Breast epithelium (tissue), 4 donors: Measurements from ENCODE around the gene TPI1. TPM values are rescaled to one million over a fixed set of nuclear protein-coding genes. Genes with fewer than 3 reads are reported as not detected.

Source experiments
- DNase-seq, 2 donors: peaks; one replicate each; pipeline ENCODE4 v3.0.0-alpha.2; 2019; ENCODE audit warnings: low spot score in 2 of 2
- H3K27ac ChIP-seq, 2 donors: fragments of 200-600 bp; sonication (generic) in 1 of 2; one replicate each; pipeline ENCODE4 v1.5.1; 2016 to 2019; ENCODE audit warnings: mild to moderate bottlenecking in 1 of 2
- H3K27me3 ChIP-seq, 2 donors: fragments of 200-600 bp; sonication (generic) in 1 of 2; one replicate each; pipeline versions ENCODE4 v1.5.1 to v1.6.0; 2017 to 2019; ENCODE audit warnings: control low read depth in 1 of 2, mild to moderate bottlenecking in 1 of 2
- H3K36me3 ChIP-seq: fragments of 200-600 bp; one replicate; pipeline ENCODE4 v1.5.1; 2019
- H3K4me1 ChIP-seq, 2 donors: fragments of 200-600 bp; sonication (generic); one replicate each; pipeline ENCODE4 v1.5.1; 2016 to 2019; ENCODE audit warnings: control low read depth in 1 of 2
- H3K4me3 ChIP-seq, 3 donors: fragments of 200-600 bp; sonication (generic); 1 replicate in 2 of 3; 2 replicates in 1 of 3; pipeline ENCODE4 v1.5.1; 2016 to 2019; ENCODE audit warnings: mild to moderate bottlenecking in 3 of 3, moderate library complexity in 2 of 3
- H3K9me3 ChIP-seq, 2 donors: fragments of 200-600 bp; sonication (generic) in 1 of 2; one replicate each; pipeline ENCODE4 v1.5.1; 2016 to 2019; ENCODE audit warnings: control low read depth in 1 of 2
- POLR2A ChIP-seq: fragments of 450-650 bp; IDR thresholded peaks from one replicate; pipeline ENCODE4 v1.6.1; 2016; ENCODE audit warnings: antibody characterized with exemption, mild to moderate bottlenecking, moderate library complexity
- POLR2AphosphoS5 ChIP-seq, 3 donors: sonication (generic); formaldehyde crosslinking; IDR thresholded peaks; one replicate each; pipeline ENCODE4 v1.6.1; 2017; ENCODE audit warnings: antibody characterized with exemption in 3 of 3
- intact Hi-C: fragments of 100-400 bp; cut with DNase I; formaldehyde crosslinking; loops from one replicate; pipeline ENCODE4 v1.15.1; 2023; ENCODE audit warnings: low total_unique reads
- total RNA-seq, 3 donors: library from RNA; depleted of rRNA; stranded (reverse); fragments of >200 nt; gene quantifications; one replicate each; pipeline ENCODE4 v1.1.0, GENCODE V29; 2016
- TF ChIP-seq, protein P1 (sequence below), 3 donors: fragments of 450-650 bp; IDR thresholded peaks; one replicate each; pipeline ENCODE4 v1.5.1; 2016 to 2017; ENCODE audit warnings: antibody characterized with exemption in 3 of 3, mild to moderate bottlenecking in 3 of 3, moderate library complexity in 3 of 3

The TPI1 gene
- total RNA-seq, 3 donors from 2014 or later, result 297 to 386 (median 351) TPM

DNA sequence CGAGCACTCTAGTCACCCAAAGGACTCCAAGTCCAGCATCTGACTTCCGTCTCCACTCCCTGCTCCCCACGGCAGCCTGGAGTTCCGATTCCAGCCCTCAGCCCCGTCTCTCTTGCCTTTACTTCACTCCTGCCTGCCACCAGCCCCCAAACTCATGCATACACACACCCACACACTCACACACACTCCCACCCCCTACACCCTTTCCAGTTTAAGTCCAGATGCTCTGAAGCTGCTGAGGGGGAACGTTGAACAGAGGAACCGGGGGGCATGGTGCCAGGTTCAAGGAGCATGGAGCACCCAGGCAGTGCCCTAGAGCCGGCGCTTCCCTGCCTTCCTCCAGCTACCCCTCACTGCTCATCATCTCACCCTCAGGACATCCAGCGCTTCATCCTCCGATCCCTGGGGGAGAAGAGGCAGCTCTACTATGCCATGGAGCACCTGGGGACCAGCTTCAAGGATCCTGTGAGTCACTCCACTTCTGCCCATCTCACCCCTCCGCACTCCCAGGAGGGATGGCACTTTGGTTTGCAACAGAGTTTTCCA, 35.8 kb upstream of the TPI1 start:
- H3K27me3 ChIP-seq, result no peaks in the 10 kb centered on the region
- no peak for DNase-seq
- TF ChIP-seq, protein P1, sequence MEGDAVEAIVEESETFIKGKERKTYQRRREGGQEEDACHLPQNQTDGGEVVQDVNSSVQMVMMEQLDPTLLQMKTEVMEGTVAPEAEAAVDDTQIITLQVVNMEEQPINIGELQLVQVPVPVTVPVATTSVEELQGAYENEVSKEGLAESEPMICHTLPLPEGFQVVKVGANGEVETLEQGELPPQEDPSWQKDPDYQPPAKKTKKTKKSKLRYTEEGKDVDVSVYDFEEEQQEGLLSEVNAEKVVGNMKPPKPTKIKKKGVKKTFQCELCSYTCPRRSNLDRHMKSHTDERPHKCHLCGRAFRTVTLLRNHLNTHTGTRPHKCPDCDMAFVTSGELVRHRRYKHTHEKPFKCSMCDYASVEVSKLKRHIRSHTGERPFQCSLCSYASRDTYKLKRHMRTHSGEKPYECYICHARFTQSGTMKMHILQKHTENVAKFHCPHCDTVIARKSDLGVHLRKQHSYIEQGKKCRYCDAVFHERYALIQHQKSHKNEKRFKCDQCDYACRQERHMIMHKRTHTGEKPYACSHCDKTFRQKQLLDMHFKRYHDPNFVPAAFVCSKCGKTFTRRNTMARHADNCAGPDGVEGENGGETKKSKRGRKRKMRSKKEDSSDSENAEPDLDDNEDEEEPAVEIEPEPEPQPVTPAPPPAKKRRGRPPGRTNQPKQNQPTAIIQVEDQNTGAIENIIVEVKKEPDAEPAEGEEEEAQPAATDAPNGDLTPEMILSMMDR (IDR thresholded peaks at IDR 0.05), result no peak
- no peak for TF ChIP-seq POLR2A
- TF ChIP-seq POLR2AphosphoS5 (IDR thresholded peaks at IDR 0.05), result no peak
- H3K27ac ChIP-seq, result no peak overlapping the region
- no peaks in the 10 kb centered on the region for H3K36me3 ChIP-seq
- no peak overlapping the region for H3K4me3 ChIP-seq
- no peaks in the 10 kb centered on the region for H3K9me3 ChIP-seq
- intact Hi-C loops, result no loop called here
- H3K4me1 ChIP-seq, result peaks cover 0 to 10% of the 10 kb centered on the region in 2 donors

DNA sequence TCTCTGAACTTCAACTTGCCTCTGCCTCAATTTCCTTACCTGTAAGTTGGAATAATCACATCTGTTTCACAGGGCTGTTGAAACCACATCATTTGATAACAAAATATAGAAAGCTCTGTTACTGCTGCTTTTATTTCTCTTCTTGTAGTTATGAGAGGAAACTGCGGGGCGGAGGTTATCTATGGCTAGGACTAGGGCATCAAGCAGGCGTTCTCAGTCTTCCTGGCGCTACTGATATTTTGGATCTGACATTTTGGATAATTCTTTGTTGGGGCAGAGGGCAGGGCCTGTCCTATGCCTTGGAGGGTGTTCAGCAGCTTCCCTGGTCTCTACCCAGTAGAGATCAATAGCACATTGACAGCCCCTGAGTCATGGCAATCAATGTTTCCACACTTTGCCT, 35.2 kb upstream of the TPI1 start:
- Histone ChIP-seq H3K36me3 (no peaks in the 10 kb centered on the region), H3K27ac (no peak overlapping the region), H3K9me3 (no peaks in the 10 kb centered on the region), H3K4me3 (no peak overlapping the region), H3K27me3 (no peaks in the 10 kb centered on the region), H3K4me1 (peaks cover 0 to 8% of the 10 kb centered on the region in 2 donors)
- no peak for TF ChIP-seq POLR2AphosphoS5 (IDR thresholded peaks at IDR 0.05)
- TF ChIP-seq, protein P1 (IDR thresholded peaks at IDR 0.05), result no peak
- no peak for TF ChIP-seq POLR2A
- DNase-seq, result no peak
- intact Hi-C loops, result no loop called here

DNA sequence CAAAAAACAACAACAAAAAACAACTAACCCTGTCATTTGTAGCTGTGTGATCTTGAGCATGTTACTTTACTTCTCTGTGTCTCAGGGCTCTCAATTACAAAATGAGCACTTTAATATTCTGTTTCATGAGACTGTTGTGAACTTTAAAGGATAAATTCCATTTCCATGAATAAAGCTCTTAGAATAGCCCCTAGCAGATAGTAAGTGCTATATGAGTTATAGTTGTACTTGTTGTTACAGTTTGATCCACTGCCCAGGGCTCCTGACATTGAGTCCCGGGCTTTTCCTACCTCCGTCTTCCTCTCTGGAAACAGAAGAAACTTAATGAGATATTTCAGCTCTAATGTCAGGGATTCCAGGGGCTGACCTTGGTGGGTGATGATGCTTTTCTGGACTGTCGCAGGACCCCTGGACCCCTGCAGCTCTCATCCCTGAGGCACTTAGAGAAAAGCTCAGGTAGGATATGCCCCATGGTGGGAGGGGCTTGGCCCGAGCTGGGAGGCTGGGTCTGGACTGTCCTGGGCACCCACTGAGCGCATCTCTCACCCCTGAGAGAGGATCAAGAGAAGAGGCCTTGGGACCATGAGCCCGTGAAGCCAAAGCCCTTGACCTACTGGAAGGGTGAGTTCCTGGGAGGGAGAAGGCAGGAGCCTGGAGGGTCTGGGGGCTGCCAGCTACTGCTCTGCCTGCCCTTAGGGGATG, 34.0 kb upstream of the TPI1 start:
- Histone ChIP-seq H3K27me3 (no peaks in the 10 kb centered on the region), H3K9me3 (no peaks in the 10 kb centered on the region), H3K4me1 (peaks cover 0 to 6% of the 10 kb centered on the region in 2 donors), H3K4me3 (no peak overlapping the region), H3K36me3 (no peaks in the 10 kb centered on the region), H3K27ac (no peak overlapping the region)
- TF ChIP-seq POLR2A (no peak), POLR2AphosphoS5 (IDR thresholded peaks at IDR 0.05) (no peak)
- intact Hi-C loops, result loop anchor here (1.0 kb wide), 1 partner anchor 83 kb away; no protein-coding TSS in a partner anchor
- DNase-seq, result no peak

DNA sequence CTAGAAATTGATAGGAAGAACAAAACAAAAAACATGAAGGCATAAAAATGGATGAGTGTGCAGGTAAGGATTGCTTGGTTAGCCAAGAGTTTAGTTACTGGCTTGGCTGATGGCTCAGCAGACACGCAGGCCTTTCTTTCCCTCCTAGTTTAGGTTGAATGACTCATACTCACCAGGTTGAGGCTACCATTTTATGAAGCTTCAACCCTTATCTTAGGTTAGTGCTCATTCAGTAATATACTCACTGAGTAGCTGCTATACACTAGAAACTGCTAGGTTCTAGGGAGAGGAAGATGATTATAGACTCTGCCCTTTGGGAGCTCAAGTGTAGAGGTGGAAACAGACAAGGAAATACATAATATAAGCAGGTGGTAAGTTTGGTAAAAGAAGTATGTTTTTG, 33.1 kb upstream of the TPI1 start:
- no peaks in the 10 kb centered on the region for H3K9me3 ChIP-seq
- no peak overlapping the region for H3K27ac ChIP-seq
- intact Hi-C loops, result no loop called here
- H3K36me3 ChIP-seq, result no peaks in the 10 kb centered on the region
- no peak overlapping the region for H3K4me3 ChIP-seq
- no peaks in the 10 kb centered on the region for H3K27me3 ChIP-seq
- TF ChIP-seq, protein P1 (IDR thresholded peaks at IDR 0.05), result no peak
- peaks cover 0 to 6% of the 10 kb centered on the region in 2 donors for H3K4me1 ChIP-seq
- no peak for DNase-seq

DNA sequence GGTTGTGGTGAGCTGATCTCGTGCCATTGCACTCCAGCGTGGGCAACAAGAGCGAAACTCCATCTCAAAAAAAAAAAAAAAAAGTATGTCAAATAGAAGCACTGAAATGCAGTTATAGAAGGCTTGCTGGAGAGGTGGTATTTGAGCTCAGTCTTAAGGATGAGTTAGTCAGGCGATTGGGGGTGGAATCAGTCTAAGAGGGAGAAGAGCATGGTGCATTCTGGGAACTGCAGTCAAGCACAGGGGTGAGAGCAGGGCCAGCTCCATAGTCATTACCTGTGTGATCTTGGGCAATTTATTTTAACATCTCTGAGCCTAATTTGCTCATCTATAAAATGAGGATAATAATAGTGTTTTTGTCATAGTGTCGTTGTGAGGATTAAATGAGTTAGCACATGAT, 32.5 kb upstream of the TPI1 start:
- H3K4me3 ChIP-seq, result no peak overlapping the region
- no peaks in the 10 kb centered on the region for H3K4me1 ChIP-seq
- no peak for DNase-seq
- intact Hi-C loops, result no loop called here
- no peak overlapping the region for H3K27ac ChIP-seq
- TF ChIP-seq POLR2AphosphoS5 (IDR thresholded peaks at IDR 0.05) (no peak), POLR2A (no peak)
- TF ChIP-seq, protein P1 (IDR thresholded peaks at IDR 0.05), result no peak
- no peaks in the 10 kb centered on the region for H3K9me3 ChIP-seq
- no peaks in the 10 kb centered on the region for H3K36me3 ChIP-seq
- no peaks in the 10 kb centered on the region for H3K27me3 ChIP-seq
